C4-2B (cell line): ENCODE measurements around the gene PAM16.

Experiments
- CTCF ChIP-seq: fragments of 450-650 bp; conservative IDR thresholded peaks from 2 replicates; pipeline ENCODE4 v1.5.1; 2017; ENCODE audit warnings: mild to moderate bottlenecking
- ZFX ChIP-seq: fragments of 450-650 bp; IDR thresholded peaks from 2 replicates; pipeline ENCODE4 v1.6.1; 2017

GRCh38 chr16:4373909-4374742, 23.0 kb upstream of the PAM16 start:
- TF ChIP-seq CTCF (no peak), ZFX (no peak)
